Measurements from ENCODE around the gene B3GNT9. TPM values are rescaled to one million over a fixed set of nuclear protein-coding genes. Genes with fewer than 3 reads are reported as not detected.

The B3GNT9 gene
- polyA plus RNA-seq, 2 of the 4 experiments (the other 2 are of a cell fraction): 6.8 to 9.3 TPM

- no peak for FAIRE-seq
- Histone ChIP-seq H3K9me3 (no peaks in the 10 kb centered on the region), H3K4me1 (peaks cover 34% of the 10 kb centered on the region), H3K4me2 (no peak overlapping the region), H3K4me3 (no peak overlapping the region), H3K27ac (peak overlapping the region in 1 of 2 experiments; percentile 43; a peak in 2 of 6 replicates)
- CTCF ChIA-PET: interaction anchor here (0.6 to 3.5 kb wide), 10 partner anchors 11 to 221 kb away, joined by 3 to 17 read pairs (median 4); partner anchors contain the start of gene NOL3
- TF ChIP-seq GATA3 (IDR thresholded peaks at IDR 0.05; ENCODE audit: borderline replicate concordance): no peak
- TF ChIP-seq HOXA7 (CRISPR knock-in tag; IDR thresholded peaks at IDR 0.05): no peak
- WGBS (ENCODE audit: missing lambda C conversion rate): 96% methylated on average over 13 of the region's 13 CpGs
- no peak for ATAC-seq
- POLR2A ChIA-PET: interaction anchor here (0.7 kb wide), 1 partner anchor 104 kb away, joined by 7 read pairs; no protein-coding TSS in a partner anchor
- no peak for DNase-seq (ENCODE audit: low read depth in 1 of 2, low spot score in 1 of 2)
These were observed 34.1 kb downstream of the B3GNT9 start for GRCh38 chr16:67116388-67117311.

GRCh38 chr16:67115639-67116038 is 35.2 kb downstream of the B3GNT9 start:
- Histone ChIP-seq H3K4me3 (no peak overlapping the region), H3K4me1 (peaks cover 44% of the 10 kb centered on the region), H3K27ac (peak overlapping the region in 1 of 2 experiments; percentile 72; a peak in 3 of 6 replicates), H3K4me2 (peak overlapping the region; percentile 29), H3K9me3 (no peaks in the 10 kb centered on the region)
- DNase-seq (ENCODE audit: low read depth in 1 of 2, low spot score in 1 of 2): peak; percentile 58 to 68
- ChIA-PET POLR2A (interaction anchor here (1.3 kb wide), 1 partner anchor 23 kb away, joined by 3 read pairs; no protein-coding TSS in a partner anchor), CTCF (interaction anchor here (0.6 to 3.5 kb wide), 8 partner anchors 10 to 138 kb away, joined by 3 to 17 read pairs (median 4); partner anchors contain the start of gene NOL3)
- WGBS (ENCODE audit: missing lambda C conversion rate): 68% methylated on average over 7 of the region's 7 CpGs
- ATAC-seq: peak; percentile 82 to 84
- no peak for FAIRE-seq
- TF ChIP-seq RAD21 (conservative IDR thresholded peaks at IDR 0.05 in 1 of 2, IDR thresholded peaks at IDR 0.05 in 1 of 2): no peak
- no peak for TF ChIP-seq MAFK (IDR thresholded peaks at IDR 0.05; ENCODE audit: partially characterized antibody)
- no peak for TF ChIP-seq FOSL2 (IDR thresholded peaks at IDR 0.05)
- TF ChIP-seq FOSL2 (CRISPR knock-in tag; IDR thresholded peaks at IDR 0.05): peak; percentile 56
- no peak for TF ChIP-seq MAZ (IDR thresholded peaks at IDR 0.05; ENCODE audit: borderline replicate concordance, low read depth, low read length)
- no peak for TF ChIP-seq TFCP2L1 (CRISPR knock-in tag; IDR thresholded peaks at IDR 0.05)
- 0 out of 2 replicates have a peak, but pooled peaks have one; percentile 18 for TF ChIP-seq JUNB (IDR thresholded peaks at IDR 0.05)
- no peak for TF ChIP-seq HDAC2 (IDR thresholded peaks at IDR 0.05)
- no peak for TF ChIP-seq EHF (CRISPR knock-in tag; IDR thresholded peaks at IDR 0.05)
- no peak for TF ChIP-seq ZC3H11A (IDR thresholded peaks at IDR 0.05)
- TF ChIP-seq ZFP36 (IDR thresholded peaks at IDR 0.05; ENCODE audit: borderline replicate concordance, partially characterized antibody): no peak

- H3K4me3 ChIP-seq: no peak overlapping the region
- no peak for FAIRE-seq
- CTCF ChIA-PET: interaction anchor here (0.6 to 3.5 kb wide), 7 partner anchors 13 to 154 kb away, joined by 3 to 17 read pairs (median 3); partner anchors contain the start of gene CES3
These were observed 36.0 kb downstream of the B3GNT9 start for GRCh38 chr16:67114793-67115192.

More at GRCh38 chr16:67114793-67115192, 36.0 kb downstream of the B3GNT9 start:
- Histone ChIP-seq H3K4me2 (peak overlapping the region; percentile 29; the same call in 2 of the 3 replicates), H3K4me1 (peaks cover 45% of the 10 kb centered on the region), H3K27ac (peak overlapping the region in 1 of 2 experiments; percentile 72; a peak in 3 of 6 replicates), H3K9me3 (no peaks in the 10 kb centered on the region)
- WGBS (ENCODE audit: missing lambda C conversion rate): 79% methylated on average over 2 of the region's 2 CpGs
- DNase-seq (ENCODE audit: low read depth in 1 of 2, low spot score in 1 of 2) (no peak), ATAC-seq (no peak)
- TF ChIP-seq MAX (IDR thresholded peaks at IDR 0.05) (no peak), GATA3 (IDR thresholded peaks at IDR 0.05; ENCODE audit: borderline replicate concordance) (no peak), ZFP36 (IDR thresholded peaks at IDR 0.05; ENCODE audit: borderline replicate concordance, partially characterized antibody) (no peak), KDM1A (IDR thresholded peaks at IDR 0.05; ENCODE audit: low read depth) (no peak), BHLHE40 (IDR thresholded peaks at IDR 0.05; ENCODE audit: low read depth, low read length) (no peak), JUNB (IDR thresholded peaks at IDR 0.05) (no peak), TP53 (CRISPR knock-in tag; IDR thresholded peaks at IDR 0.05) (no peak), JUN (IDR thresholded peaks at IDR 0.05) (no peak), ZNF302 (CRISPR knock-in tag; IDR thresholded peaks at IDR 0.05) (no peak), CHD2 (IDR thresholded peaks at IDR 0.05; ENCODE audit: low read length, partially characterized antibody) (no peak), ESRRA (IDR thresholded peaks at IDR 0.05; ENCODE audit: borderline replicate concordance, low read length) (no peak), E2F6 (IDR thresholded peaks at IDR 0.05; ENCODE audit: borderline replicate concordance, low read depth) (no peak), ZC3H11A (IDR thresholded peaks at IDR 0.05) (no peak), BCL3 (IDR thresholded peaks at IDR 0.05) (no peak), HOXB13 (CRISPR knock-in tag; IDR thresholded peaks at IDR 0.05; ENCODE audit: low read depth) (no peak), FOSB (CRISPR knock-in tag; IDR thresholded peaks at IDR 0.05) (no peak), EHF (CRISPR knock-in tag; IDR thresholded peaks at IDR 0.05) (no peak), SMC3 (IDR thresholded peaks at IDR 0.05) (no peak), USF2 (IDR thresholded peaks at IDR 0.05) (no peak), POLR2AphosphoS2 (conservative IDR thresholded peaks at IDR 0.05; ENCODE audit: low read length) (no peak)
- POLR2A ChIA-PET: interaction anchor here (1.3 kb wide), 1 partner anchor 24 kb away, joined by 3 read pairs; no protein-coding TSS in a partner anchor
